HepG2 (cell line): ENCODE data around the gene SAMMSON.

ENCODE experiments used
- ELF1 ChIP-seq: sonication (generic); formaldehyde crosslinking; IDR thresholded peaks from 2 replicates; pipeline ENCODE4 v1.4.0; 2020; ENCODE audit warnings: missing genetic modification reagents
- NFYB ChIP-seq: sonication (generic); formaldehyde crosslinking; IDR thresholded peaks from 2 replicates; pipeline ENCODE4 v1.4.0; 2020; ENCODE audit warnings: missing genetic modification reagents
- RFX5 ChIP-seq: IDR thresholded peaks from 2 replicates; pipeline ENCODE4 v1.6.1; 2011; ENCODE audit warnings: low read depth, low read length, improper control_type of control experiment
- SAP130 ChIP-seq: IDR thresholded peaks from 2 replicates; pipeline ENCODE4 v1.6.1; 2016; ENCODE audit warnings: low read depth
- TF ChIP-seq, protein P1 (sequence below): sonication (generic); formaldehyde crosslinking; IDR thresholded peaks from 2 replicates; pipeline ENCODE4 v1.4.0; 2020; ENCODE audit warnings: low read depth, mild to moderate bottlenecking, missing genetic modification reagents

DNA sequence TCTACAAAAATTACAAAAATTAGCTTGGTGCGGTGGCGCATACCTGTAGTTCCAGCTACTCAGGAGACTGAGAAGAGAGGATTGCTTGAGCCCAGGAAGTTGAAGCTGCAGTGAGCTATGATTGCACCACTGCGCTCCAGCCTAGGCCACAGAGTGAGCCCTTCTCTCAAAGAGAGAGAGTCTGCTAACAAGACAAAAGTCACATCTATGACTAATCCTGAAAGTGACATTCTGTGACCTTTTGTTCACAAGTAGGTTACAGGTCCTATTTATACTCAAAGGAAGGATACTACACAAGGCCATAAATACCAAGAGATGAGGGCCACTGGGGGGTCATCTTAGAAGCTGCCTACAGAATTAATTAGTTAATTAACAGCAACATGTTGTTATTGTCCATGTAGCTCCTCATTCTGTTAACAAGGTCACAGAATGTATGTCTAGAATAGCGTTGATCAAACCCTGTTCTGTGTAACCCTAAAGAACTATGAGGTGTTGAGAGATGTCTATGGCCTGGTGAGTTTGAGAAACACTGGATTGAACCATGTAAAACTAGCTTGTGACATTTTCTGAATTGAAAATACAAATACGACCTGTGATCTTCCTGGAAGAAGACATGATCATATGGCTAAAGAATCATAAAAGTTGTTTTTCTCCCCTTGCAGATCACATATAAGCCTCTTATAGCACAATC is 97.0 kb downstream of the SAMMSON start:
- TF ChIP-seq, protein P1, sequence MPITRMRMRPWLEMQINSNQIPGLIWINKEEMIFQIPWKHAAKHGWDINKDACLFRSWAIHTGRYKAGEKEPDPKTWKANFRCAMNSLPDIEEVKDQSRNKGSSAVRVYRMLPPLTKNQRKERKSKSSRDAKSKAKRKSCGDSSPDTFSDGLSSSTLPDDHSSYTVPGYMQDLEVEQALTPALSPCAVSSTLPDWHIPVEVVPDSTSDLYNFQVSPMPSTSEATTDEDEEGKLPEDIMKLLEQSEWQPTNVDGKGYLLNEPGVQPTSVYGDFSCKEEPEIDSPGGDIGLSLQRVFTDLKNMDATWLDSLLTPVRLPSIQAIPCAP (CRISPR knock-in tag) = no peak
- TF ChIP-seq SAP130 (CRISPR knock-in tag) (no peak), RFX5 (no peak), NFYB (CRISPR knock-in tag) (no peak), ELF1 (CRISPR knock-in tag) (no peak)
